ENCODE measurements around the gene UFSP1. TPM values are rescaled to one million over a fixed set of nuclear protein-coding genes. Genes with fewer than 3 reads are reported as not detected.
A peak's percentile ranks its signal among the peaks of the same experiment; 100 is the strongest.

UFSP1 gene
- total and polyA plus RNA-seq, 2 of the 13 experiments (the other 11 are each of a cell fraction or from before 2014, with no cell fraction given): 0.65 to 3.3 TPM

DNA sequence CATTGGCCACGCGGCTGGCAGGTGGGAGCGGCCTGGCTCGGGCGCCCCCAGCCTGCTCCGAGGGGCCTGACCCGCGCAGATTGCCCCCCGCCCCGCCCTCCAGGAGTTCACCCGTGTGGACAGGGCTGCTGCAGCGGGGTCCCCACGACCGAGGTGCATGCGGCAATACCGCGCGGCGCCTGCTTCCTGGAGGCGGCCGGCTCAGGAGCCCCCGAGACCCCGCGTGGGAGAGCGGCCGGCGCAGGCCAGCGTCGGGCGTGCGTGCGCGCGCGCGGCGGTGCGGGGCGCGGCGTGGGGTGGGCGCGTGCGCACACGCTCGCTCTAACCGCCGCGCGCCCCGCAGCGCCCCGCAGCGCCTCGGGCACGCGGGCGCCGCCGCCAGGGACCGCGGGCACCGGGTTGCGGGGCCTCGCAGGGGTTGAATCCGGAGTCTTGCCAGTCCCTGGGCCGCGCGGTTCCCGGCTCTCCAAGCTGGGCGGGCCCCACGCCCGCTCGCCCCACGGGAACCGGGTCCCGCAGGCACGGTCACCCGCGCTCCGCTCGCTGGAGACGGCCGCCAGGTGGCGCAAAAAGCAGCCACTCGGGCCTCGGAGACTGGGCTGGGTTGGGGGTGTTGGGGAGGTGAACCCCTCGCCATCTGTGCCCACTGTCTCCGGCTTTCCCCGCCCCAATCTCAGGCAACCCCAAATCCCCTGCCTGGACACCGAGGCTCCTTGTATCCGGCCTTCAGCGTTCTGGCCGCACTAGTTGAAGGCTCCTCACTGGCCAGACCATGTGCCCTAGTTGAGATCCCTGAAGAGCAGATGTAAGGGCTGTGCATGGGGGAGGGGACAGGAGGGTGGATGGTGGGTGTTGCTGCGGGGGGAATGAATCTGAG is 7.5 kb upstream of the UFSP1 start (continued):
- TF ChIP-seq, protein P1, sequence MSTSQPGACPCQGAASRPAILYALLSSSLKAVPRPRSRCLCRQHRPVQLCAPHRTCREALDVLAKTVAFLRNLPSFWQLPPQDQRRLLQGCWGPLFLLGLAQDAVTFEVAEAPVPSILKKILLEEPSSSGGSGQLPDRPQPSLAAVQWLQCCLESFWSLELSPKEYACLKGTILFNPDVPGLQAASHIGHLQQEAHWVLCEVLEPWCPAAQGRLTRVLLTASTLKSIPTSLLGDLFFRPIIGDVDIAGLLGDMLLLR (CRISPR knock-in tag; IDR thresholded peaks at IDR 0.05): no peak
- TF ChIP-seq ZNF468 (CRISPR knock-in tag; IDR thresholded peaks at IDR 0.05) (no peak), FOXK2 (IDR thresholded peaks at IDR 0.05) (no peak), RAD21 (CRISPR knock-in tag; IDR thresholded peaks at IDR 0.05) (peak; percentile 76), ZNF570 (CRISPR knock-in tag; IDR thresholded peaks at IDR 0.05; ENCODE audit: borderline replicate concordance) (no peak), NKX3-1 (CRISPR knock-in tag; IDR thresholded peaks at IDR 0.05) (no peak)

DNA sequence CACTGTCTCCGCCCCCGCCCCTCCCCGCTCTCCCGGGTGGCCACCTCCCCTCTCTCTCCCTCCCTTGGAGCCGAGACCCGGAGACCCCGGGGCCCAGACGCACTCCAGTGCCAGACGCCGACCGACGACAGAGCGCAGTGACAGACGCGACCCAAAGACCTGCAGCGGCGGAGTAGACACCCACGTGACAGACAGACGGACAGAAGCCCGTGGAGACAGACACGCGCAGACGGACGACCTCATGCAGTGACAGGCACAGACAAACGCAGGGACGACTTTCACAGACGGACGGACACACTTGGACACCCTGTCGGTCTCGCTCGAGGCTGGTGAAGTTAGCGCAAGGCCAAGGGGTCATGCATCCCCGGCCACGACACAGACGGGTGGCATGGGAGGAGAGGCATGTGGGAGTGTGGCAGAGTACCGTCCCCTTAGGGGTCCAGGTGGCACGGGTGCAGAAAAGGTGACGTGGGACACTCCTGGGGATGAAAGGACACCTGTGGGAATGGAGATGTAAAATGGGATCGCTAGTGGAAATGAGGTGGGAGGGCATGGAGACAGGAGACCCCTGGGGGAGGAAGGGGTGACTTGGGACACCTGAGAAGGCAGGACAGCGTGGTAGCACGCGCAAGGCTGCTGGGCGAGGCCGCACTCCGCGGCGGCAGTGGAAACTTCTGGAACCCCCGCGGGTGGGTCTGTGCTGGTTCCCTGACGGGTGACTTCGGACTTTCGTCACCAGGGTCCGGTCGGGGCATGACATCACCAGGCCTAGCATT is 6.6 kb upstream of the UFSP1 start:
- Histone ChIP-seq H4K20me1 (ENCODE audit: insufficient read depth, low read length) (no peaks in the 10 kb centered on the region), H3K4me3 (replicated peaks in 1 of 3; ENCODE audit: insufficient read depth in 1 of 3, low read depth in 2 of 3, low read length in 3 of 3) (peak overlapping the region in 2 of 3 experiments; percentile 42 to 67; a peak in 4 of 6 replicates), H3K4me2 (ENCODE audit: low read depth, low read length) (peak overlapping the region; percentile 73), H3K79me2 (ENCODE audit: insufficient read depth, low read length) (no peaks in the 10 kb centered on the region), H3K36me3 (replicated peaks in 1 of 2; ENCODE audit: control insufficient read depth in 1 of 2, insufficient read depth in 2 of 2, low read length in 2 of 2) (no peaks in the 10 kb centered on the region), H3K4me1 (ENCODE audit: insufficient read depth, low read length) (peaks cover 31% of the 10 kb centered on the region), H2AFZ (ENCODE audit: low read length) (no peak overlapping the region), H3K27ac (ENCODE audit: extremely low read length, insufficient read depth, low read length) (no peak overlapping the region), H3K9me3 (ENCODE audit: low read length) (no peaks in the 10 kb centered on the region), H3K27me3 (ENCODE audit: control insufficient read depth in 1 of 2, insufficient read depth in 2 of 2, low read length in 2 of 2) (peaks cover 11 to 32% of the 10 kb centered on the region in 2 experiments), H3K9ac (ENCODE audit: insufficient read depth, low read depth, low read length) (peak overlapping the region; percentile 28; the same call in 1 of the 2 replicates)
- ATAC-seq (peak; percentile 52), DNase-seq (ENCODE audit: low spot score) (no peak), FAIRE-seq (no peak)
- intact Hi-C loops (cut with micrococcal nuclease; ENCODE audit: unreplicated experiment): loop anchor here (1.0 to 5.0 kb wide), 2 partner anchors 163 to 181 kb away; no protein-coding TSS in a partner anchor
- ChIA-PET CTCF (ENCODE audit: low intra/inter-chr PET ratio, low total read pairs) (interaction anchor here (3.2 kb wide), 1 partner anchor 163 kb away, joined by 28 read pairs; no protein-coding TSS in a partner anchor), POLR2A (interaction anchor here (0.6 kb wide), 1 partner anchor 21 kb away, joined by 3 read pairs; the partner anchor contains the start of gene SRRT)
- WGBS (ENCODE audit: low lambda C conversion rate): 12% methylated on average over 23 of the region's 54 CpGs
- BruUV-seq (replicated peaks): no TSS peak
- in situ Hi-C loops (cut with HindIII; ENCODE audit: extremely low pct_ligation_motif_present, low pct_unique_long_range_greater_than_20kb): loop anchor here (5.0 to 25.0 kb wide), 2 partner anchors 161 to 391 kb away; no protein-coding TSS in a partner anchor
- no peak for TF ChIP-seq CHCHD3 (CRISPR knock-in tag; IDR thresholded peaks at IDR 0.05)
- no peak for TF ChIP-seq ZNF326 (CRISPR knock-in tag; IDR thresholded peaks at IDR 0.05; ENCODE audit: borderline replicate concordance)
- no peak for TF ChIP-seq BHLHE40 (IDR thresholded peaks at IDR 0.05; ENCODE audit: low read length)
- TF ChIP-seq, protein P2, sequence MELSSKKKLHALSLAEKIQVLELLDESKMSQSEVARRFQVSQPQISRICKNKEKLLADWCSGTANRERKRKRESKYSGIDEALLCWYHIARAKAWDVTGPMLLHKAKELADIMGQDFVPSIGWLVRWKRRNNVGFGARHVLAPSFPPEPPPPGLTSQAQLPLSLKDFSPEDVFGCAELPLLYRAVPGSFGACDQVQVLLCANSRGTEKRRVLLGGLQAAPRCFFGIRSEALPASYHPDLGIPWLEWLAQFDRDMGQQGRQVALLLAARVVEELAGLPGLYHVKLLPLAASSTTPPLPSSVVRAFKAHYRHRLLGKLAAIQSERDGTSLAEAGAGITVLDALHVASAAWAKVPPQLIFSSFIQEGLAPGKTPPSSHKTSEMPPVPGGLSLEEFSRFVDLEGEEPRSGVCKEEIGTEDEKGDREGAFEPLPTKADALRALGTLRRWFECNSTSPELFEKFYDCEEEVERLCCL (CRISPR knock-in tag; IDR thresholded peaks at IDR 0.05; ENCODE audit: borderline replicate concordance): no peak
- no peak for TF ChIP-seq ZBTB8A (CRISPR knock-in tag; IDR thresholded peaks at IDR 0.05; ENCODE audit: borderline replicate concordance, low read depth)
- no peak for TF ChIP-seq ZNF670 (CRISPR knock-in tag; IDR thresholded peaks at IDR 0.05; ENCODE audit: borderline replicate concordance)
- TF ChIP-seq, protein P3, sequence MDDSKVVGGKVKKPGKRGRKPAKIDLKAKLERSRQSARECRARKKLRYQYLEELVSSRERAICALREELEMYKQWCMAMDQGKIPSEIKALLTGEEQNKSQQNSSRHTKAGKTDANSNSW (CRISPR knock-in tag; IDR thresholded peaks at IDR 0.05; ENCODE audit: borderline replicate concordance): no peak
- 0 out of 2 replicates have a peak, but pooled peaks have one; percentile 26 for TF ChIP-seq BORCS8-MEF2B (CRISPR knock-in tag; IDR thresholded peaks at IDR 0.05)
- 0 out of 2 replicates have a peak, but pooled peaks have one; percentile 5 for TF ChIP-seq ESRRA (CRISPR knock-in tag; IDR thresholded peaks at IDR 0.05; ENCODE audit: low read depth)
- TF ChIP-seq MYC (CRISPR knock-in tag; IDR thresholded peaks at IDR 0.05; ENCODE audit: borderline replicate concordance): no peak
- TF ChIP-seq, protein P4, sequence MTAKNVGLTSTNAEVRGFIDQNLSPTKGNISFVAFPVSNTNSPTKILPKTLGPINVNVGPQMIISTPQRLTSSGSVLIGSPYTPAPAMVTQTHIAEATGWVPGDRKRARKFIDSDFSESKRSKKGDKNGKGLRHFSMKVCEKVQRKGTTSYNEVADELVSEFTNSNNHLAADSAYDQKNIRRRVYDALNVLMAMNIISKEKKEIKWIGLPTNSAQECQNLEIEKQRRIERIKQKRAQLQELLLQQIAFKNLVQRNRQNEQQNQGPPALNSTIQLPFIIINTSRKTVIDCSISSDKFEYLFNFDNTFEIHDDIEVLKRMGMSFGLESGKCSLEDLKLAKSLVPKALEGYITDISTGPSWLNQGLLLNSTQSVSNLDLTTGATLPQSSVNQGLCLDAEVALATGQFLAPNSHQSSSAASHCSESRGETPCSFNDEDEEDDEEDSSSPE (CRISPR knock-in tag; IDR thresholded peaks at IDR 0.05): no peak
- no peak for TF ChIP-seq ZNF746 (CRISPR knock-in tag; IDR thresholded peaks at IDR 0.05)

All from HepG2 (cell line).